HEK293T (cell line): ENCODE data around the gene STX1B.

Experiments
- CTCF ChIA-PET: fragments of 350-600 bp; formaldehyde crosslinking; extraction: SDS; loops from one replicate; lab custom pipeline; 2021; ENCODE audit warnings: antibody characterized with exemption, inconsistent platforms; lab: Yijun Ruan, JAX
- POLR2A ChIA-PET: fragments of 350-600 bp; formaldehyde crosslinking; extraction: SDS; loops from one replicate; lab custom pipeline; 2020; ENCODE audit warnings: antibody characterized with exemption, inconsistent platforms; lab: Yijun Ruan, JAX
- DNase-seq: peaks from one replicate; pipeline ENCODE4 v3.0.0; 2012; ENCODE audit warnings: mixed read lengths; ENCODE audit errors: extremely low spot score
- ARNT ChIP-seq: fragments of 450-650 bp; IDR thresholded peaks from 2 replicates; pipeline ENCODE4 v1.6.1; 2017; ENCODE audit warnings: mild to moderate bottlenecking
- BHLHE40 ChIP-seq: fragments of 450-650 bp; IDR thresholded peaks from 2 replicates; pipeline ENCODE4 v1.6.1; 2016; ENCODE audit warnings: mild to moderate bottlenecking, moderate library complexity, borderline replicate concordance
- CTBP1 ChIP-seq: fragments of 450-650 bp; IDR thresholded peaks from 2 replicates; pipeline ENCODE4 v1.6.1; 2016; ENCODE audit warnings: borderline replicate concordance
- ELF4 ChIP-seq: fragments of 450-650 bp; IDR thresholded peaks from 2 replicates; pipeline ENCODE4 v1.6.1; 2017; ENCODE audit warnings: antibody characterized with exemption
- FOXA1 ChIP-seq: fragments of 450-650 bp; IDR thresholded peaks from 2 replicates; pipeline ENCODE4 v1.6.1; 2016; ENCODE audit warnings: mild to moderate bottlenecking
- FOXK2 ChIP-seq: fragments of 450-650 bp; IDR thresholded peaks from 2 replicates; pipeline ENCODE4 v1.6.1; 2016; ENCODE audit warnings: mild to moderate bottlenecking
- FOXM1 ChIP-seq: fragments of 450-650 bp; IDR thresholded peaks from 2 replicates; pipeline ENCODE4 v1.6.1; 2017; ENCODE audit warnings: mild to moderate bottlenecking, borderline replicate concordance
- HDGF ChIP-seq: fragments of 450-650 bp; IDR thresholded peaks from 2 replicates; pipeline ENCODE4 v1.6.1; 2017; ENCODE audit warnings: antibody characterized with exemption, borderline replicate concordance
- L3MBTL2 ChIP-seq: fragments of 450-650 bp; conservative IDR thresholded peaks from 2 replicates; pipeline ENCODE4 v1.6.1; 2016; ENCODE audit warnings: mild to moderate bottlenecking
- LEF1 ChIP-seq: fragments of 450-650 bp; IDR thresholded peaks from 2 replicates; pipeline ENCODE4 v1.6.1; 2017; ENCODE audit warnings: mild to moderate bottlenecking, borderline replicate concordance
- NFRKB ChIP-seq: fragments of 450-650 bp; IDR thresholded peaks from 2 replicates; pipeline ENCODE4 v1.6.1; 2016; ENCODE audit warnings: mild to moderate bottlenecking, moderate library complexity
- PKNOX1 ChIP-seq: fragments of 450-650 bp; IDR thresholded peaks from 2 replicates; pipeline ENCODE4 v1.6.1; 2016
- SP1 ChIP-seq: fragments of 450-650 bp; IDR thresholded peaks from 2 replicates; pipeline ENCODE4 v1.6.1; 2017
- SUZ12 ChIP-seq: fragments of 450-650 bp; IDR thresholded peaks from 2 replicates; pipeline ENCODE4 v1.6.1; 2016; ENCODE audit warnings: mild to moderate bottlenecking
- TARDBP ChIP-seq: fragments of 450-650 bp; IDR thresholded peaks from 2 replicates; pipeline ENCODE4 v1.6.1; 2016
- ZNF384 ChIP-seq: fragments of 450-650 bp; IDR thresholded peaks from 2 replicates; pipeline ENCODE4 v1.6.1; 2016

STX1B gene

GRCh38 chr16:30949650-30950515 is 60.6 kb downstream of the STX1B start:
- TF ChIP-seq ARNT (no peak), FOXA1 (no peak), ELF4 (no peak), NFRKB (no peak), CTBP1 (no peak), PKNOX1 (no peak), FOXK2 (no peak), TARDBP (no peak), L3MBTL2 (no peak), SUZ12 (no peak), HDGF (no peak), FOXM1 (no peak), ZNF384 (no peak), LEF1 (no peak), BHLHE40 (no peak), SP1 (no peak)
- POLR2A ChIA-PET: interaction anchor here (0.9 to 1.1 kb wide), 2 partner anchors 1051 to 1144 kb away, joined by 3 read pairs; partner anchors contain the start of genes MAZ and SEZ6L2
- no peak for DNase-seq
- CTCF ChIA-PET: interaction anchor here (0.5 to 1.4 kb wide), 5 partner anchors 15 to 1137 kb away, joined by 3 to 6 read pairs (median 3); partner anchors contain the start of gene HSD3B7

GRCh38 chr16:30948667-30949649 is 61.5 kb downstream of the STX1B start, which contains the start of gene ORAI3:
TSS of gene ORAI3 (plus strand) at chr16:30949068. CDS start at chr16:30949290, 222 bp downstream.
- ChIA-PET POLR2A (interaction anchor here (0.8 kb wide), 1 partner anchor 21 kb away, joined by 3 read pairs; no protein-coding TSS in a partner anchor), CTCF (interaction anchor here (0.5 to 1.4 kb wide), 4 partner anchors 22 to 1136 kb away, joined by 3 to 6 read pairs (median 3); partner anchors contain the start of gene HSD3B7)
- TF ChIP-seq ARNT (no peak), FOXM1 (0 out of 2 replicates have a peak, but pooled peaks have one; percentile 11), TARDBP (no peak), LEF1 (0 out of 2 replicates have a peak, but pooled peaks have one; percentile 48)
- DNase-seq: peak; percentile 69

GRCh38 chr16:30947859-30948666 is 62.4 kb downstream of the STX1B start:
- no peak for TF ChIP-seq NFRKB
- TF ChIP-seq PKNOX1: peak; percentile 99
- no peak for TF ChIP-seq FOXM1
- TF ChIP-seq FOXA1: no peak
- ChIA-PET POLR2A (no interaction called here), CTCF (interaction anchor here (0.6 to 1.0 kb wide), 2 partner anchors 194 to 496 kb away, joined by 3 to 4 read pairs; no protein-coding TSS in a partner anchor)
- peak; percentile 91 for DNase-seq

- CTCF ChIA-PET: interaction anchor here (0.6 to 1.0 kb wide), 2 partner anchors 195 to 496 kb away, joined by 3 to 4 read pairs; no protein-coding TSS in a partner anchor
- POLR2A ChIA-PET: no interaction called here
- no peak for DNase-seq
- TF ChIP-seq FOXA1 (no peak), LEF1 (no peak), NFRKB (no peak), BHLHE40 (no peak)
Observed at GRCh38 chr16:30947541-30947858, 62.9 kb downstream of the STX1B start.

- ChIA-PET POLR2A (no interaction called here), CTCF (interaction anchor here (1.0 kb wide), 1 partner anchor 195 kb away, joined by 4 read pairs; no protein-coding TSS in a partner anchor)
- no peak for DNase-seq
- TF ChIP-seq SUZ12 (no peak), ARNT (no peak), FOXA1 (no peak), TARDBP (no peak), CTBP1 (no peak), NFRKB (no peak), PKNOX1 (no peak), BHLHE40 (no peak), SP1 (no peak), ELF4 (no peak), ZNF384 (no peak), LEF1 (no peak), HDGF (no peak), L3MBTL2 (no peak), FOXM1 (no peak), FOXK2 (no peak)
Observed at GRCh38 chr16:30946671-30947540, 63.5 kb downstream of the STX1B start.
